GM19238 (cell line): ENCODE measurements around the gene CDH4.

ENCODE experiments used
- DNase-seq: peaks from one replicate; pipeline ENCODE4 v3.0.0; 2011; ENCODE audit warnings: low spot score; ENCODE audit not compliant: insufficient read length

CDH4 gene

GRCh38 chr20:61902221-61902869 is 650.3 kb downstream of the CDH4 start:
- no peak for DNase-seq

GRCh38 chr20:61903575-61904340 is 651.7 kb downstream of the CDH4 start:
- DNase-seq = no peak

DNA sequence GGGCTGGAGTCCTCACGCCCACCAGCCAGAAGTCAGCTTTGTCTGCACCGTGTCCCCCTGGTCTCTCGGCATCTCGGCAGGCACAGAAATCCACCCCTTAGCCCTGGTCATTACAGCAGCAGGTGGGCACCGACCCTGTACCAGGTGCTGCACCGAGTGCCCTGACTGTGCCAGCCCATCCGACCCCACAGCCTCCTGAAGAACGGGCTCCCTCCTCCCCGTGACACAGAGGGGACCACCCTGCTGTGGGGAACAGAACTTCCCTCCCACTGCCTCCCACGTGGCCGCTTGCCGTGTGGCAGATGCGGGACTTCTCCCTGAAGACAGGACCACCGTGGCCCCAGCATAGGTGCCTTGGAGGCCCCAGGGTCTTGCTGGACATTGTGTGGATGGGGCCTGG is 652.4 kb downstream of the CDH4 start:
- DNase-seq = no peak

GRCh38 chr20:61905781-61906523 is 653.9 kb downstream of the CDH4 start:
- no peak for DNase-seq

DNA sequence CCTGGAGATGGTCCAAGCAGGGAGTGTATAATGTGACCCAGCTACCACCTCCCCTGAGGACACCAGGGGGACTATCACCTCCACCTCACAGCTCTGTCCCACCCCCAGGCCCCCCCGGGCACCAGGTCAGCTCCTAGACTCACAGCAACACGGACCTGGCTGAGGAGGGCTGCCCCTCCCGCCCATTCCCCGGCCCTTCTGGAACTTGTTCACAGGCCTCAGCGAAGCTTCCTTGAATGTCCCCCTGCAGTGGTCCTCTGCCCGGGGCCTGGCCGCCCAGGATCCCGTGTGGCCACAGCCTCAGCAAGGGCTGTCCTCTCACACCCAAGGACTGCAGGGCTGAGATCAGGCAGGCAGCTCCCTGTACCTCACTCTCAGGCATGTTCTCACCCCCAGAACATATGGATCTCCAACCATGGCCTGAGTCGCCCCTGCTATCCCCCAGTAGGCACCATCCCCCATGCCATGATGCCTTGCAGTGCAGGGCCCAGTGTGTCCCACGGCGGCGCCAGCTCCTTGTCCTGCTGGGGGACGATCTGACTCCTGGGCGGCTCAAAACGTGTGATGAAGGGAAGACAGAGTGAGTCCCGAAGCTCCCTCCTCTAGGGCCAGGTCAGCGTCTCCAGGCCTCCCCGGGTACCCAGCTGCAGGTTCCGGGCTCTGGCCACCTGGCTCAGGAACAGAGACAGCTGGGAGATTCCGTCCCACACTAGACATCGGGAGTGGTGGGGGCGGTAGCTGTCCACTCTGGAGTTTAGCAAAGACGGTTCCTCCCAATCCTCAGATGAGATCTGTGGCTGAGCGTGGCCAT is 655.2 kb downstream of the CDH4 start:
- DNase-seq = no peak

- no peak for DNase-seq
Observed at GRCh38 chr20:61908057-61909026, 656.3 kb downstream of the CDH4 start.

GRCh38 chr20:61909028-61909427 is 657.0 kb downstream of the CDH4 start:
- no peak for DNase-seq

- DNase-seq = no peak
Observed at GRCh38 chr20:61909821-61910220, 657.8 kb downstream of the CDH4 start.

DNA sequence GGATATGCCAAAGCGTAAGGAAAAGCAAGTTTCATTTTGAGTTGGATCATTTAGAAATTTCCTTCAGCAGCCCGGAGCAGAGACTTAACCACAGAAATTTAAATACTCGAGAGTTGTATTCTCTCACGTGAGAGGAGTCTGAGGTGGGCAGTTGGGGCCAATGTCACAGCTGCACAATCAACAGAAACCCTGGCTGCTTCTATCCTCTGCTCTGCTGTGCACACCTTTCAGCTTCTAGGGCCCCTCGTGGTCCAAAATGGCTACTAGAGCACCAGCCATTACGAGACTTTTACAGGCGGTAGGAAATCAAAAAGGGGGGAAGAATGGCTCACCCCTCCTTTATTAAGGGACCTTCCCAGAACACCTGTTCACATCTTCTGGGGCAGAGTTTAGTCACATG is 659.8 kb downstream of the CDH4 start:
- DNase-seq = no peak

GRCh38 chr20:61912665-61913422 is 660.8 kb downstream of the CDH4 start:
- no peak for DNase-seq

DNA sequence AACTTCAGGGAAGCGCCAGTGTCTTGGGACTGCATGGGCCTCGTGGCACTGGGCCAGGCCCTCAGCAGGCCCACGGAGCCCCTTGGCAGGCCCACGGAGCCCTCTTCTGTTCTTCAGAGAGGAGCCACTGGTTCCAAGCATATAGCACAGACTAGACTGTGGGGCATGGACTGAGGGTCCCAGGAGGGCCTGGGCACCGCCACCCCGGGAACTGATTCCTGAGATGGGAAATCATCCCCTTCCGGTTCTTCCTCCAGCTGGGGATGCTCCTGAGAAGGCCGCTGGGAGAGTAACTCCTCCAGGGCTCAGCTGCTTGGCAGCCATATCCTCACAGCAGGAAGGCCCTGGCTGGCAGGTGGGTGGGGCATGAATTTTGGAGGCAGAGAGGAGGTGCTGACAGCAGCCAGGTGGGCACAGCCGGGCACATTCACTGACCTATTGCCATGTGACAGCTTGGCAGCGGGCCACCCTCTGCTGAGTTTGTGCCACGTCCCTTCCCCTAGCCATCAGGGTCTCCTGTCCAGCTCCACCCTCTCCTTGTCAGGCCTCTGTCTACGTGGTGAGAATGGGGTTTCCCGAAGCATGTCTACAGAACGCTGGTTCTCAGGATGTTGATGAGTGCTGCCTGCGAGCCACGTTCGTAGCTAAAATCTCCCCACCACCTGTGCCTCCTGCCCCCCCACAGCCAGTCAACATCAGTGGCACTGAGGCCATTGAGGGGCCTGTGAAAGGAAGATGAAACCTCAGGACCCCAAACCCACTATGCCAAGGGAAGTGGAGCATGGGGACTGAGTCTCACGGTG is 661.6 kb downstream of the CDH4 start:
- no peak for DNase-seq

DNA sequence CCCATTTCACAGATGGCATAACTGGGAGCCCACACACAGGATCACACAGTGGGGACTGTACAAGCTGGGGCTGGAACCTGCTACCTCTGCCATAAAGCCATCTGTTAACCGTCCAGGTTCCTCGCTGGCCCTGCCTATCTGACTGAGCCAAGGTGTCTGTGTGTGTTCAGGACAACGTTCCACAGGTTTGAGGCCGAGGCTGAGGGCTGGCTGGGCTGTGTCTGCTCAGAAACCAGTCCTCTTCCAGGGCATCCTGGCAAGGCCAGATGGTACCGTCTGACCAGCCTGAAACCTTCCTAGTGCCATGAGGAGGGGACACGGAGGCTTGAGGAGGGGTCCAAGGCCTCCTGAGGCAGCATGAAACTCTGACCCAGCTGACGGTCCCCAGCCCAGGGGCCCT is 663.0 kb downstream of the CDH4 start:
- DNase-seq = no peak

DNA sequence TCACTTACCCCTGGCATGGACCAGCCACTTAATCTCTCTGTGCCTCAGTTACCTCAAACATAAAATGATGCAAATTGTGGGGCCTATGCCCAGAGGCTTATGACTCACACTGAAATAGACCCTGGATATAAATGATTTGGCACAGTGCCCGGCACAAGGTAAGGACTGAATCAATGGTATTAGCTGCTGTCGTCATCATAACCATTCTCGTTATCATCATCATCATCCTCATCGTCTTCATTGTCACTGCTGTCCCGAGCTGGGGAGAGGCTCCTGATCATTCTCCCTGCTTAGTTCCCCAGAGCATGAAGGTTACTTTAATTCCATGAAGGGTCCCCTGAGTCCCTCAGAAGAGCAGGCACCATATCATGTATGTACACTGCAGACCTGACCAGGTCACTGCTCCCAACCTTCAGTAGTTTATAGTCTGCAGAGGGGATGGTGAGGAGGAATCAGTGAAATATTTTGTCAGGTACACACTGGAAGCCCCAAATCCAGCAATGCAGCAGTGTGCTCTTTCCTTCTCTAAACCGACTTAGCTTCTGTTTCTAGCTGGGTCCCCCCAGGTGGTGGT is 664.3 kb downstream of the CDH4 start:
- DNase-seq = no peak

DNA sequence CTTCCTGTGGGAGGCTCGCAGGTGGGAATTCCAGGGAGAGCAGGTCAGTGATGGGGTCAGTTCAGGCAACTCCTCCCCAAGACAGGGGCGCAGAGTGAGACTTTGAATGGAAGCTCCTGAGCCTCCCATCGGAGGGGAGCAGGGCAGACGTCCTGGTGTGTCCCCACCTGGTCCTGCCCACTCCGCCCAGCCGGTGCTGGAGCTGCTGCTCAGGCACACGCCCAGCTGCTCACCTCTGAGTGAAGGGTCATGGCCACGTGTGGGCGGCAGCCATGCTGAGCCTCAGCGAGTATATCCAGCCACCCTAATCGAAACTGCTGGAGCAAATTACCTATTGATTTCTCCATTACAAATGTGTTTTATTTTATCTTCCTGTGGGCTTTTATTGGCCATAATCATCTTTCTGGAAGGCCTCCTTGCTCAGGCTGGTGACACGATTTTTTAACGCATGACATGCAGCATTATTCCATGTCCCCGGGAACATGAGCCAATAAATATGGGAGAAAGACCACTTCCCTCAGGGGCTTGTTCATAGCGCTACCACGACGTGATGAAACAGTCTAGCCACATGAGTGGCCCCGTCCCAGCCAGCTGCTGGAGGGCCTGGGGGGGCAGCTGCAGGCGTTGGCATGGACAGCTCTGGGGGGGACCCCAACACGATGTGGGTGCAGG is 665.5 kb downstream of the CDH4 start:
- DNase-seq = no peak

DNA sequence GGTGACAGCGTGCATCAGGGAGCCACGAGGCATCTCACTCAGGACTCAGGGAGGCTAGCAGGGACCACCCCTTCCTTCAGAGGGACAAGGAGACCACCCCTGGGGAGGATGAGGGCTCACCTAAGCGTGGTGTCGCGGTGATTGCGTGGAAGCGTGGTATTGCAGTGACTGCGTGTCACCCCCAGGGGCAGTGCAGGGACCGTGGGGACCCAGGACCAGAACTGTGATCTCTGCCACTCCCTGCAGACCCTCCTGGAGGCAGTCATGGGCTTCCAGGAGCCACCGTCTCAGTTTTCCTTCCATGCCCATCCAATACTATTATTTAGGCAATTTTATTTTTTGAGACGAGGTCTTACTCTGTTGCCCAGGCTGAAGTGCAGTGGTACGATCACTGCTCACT is 666.5 kb downstream of the CDH4 start:
- no peak for DNase-seq

DNA sequence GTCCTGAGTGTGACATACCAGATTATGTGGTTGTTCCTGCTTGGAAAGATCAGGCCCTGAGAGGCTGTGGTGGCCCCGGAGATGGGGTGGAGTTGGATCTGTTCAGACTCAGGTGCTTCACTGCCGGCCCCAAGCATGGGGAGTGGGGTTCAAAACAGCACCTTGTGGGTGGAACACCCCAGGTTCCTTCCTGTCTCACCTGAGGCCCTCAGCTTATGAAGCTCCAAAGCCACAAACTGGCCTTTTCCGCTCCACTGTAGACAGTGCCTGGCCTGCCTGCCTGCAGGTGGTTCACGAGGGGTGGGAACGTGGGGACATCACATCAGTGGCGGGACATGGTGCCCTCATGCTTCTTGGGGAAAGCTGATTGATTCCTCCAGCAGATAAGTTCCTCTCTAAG is 667.2 kb downstream of the CDH4 start:
- DNase-seq = no peak

DNA sequence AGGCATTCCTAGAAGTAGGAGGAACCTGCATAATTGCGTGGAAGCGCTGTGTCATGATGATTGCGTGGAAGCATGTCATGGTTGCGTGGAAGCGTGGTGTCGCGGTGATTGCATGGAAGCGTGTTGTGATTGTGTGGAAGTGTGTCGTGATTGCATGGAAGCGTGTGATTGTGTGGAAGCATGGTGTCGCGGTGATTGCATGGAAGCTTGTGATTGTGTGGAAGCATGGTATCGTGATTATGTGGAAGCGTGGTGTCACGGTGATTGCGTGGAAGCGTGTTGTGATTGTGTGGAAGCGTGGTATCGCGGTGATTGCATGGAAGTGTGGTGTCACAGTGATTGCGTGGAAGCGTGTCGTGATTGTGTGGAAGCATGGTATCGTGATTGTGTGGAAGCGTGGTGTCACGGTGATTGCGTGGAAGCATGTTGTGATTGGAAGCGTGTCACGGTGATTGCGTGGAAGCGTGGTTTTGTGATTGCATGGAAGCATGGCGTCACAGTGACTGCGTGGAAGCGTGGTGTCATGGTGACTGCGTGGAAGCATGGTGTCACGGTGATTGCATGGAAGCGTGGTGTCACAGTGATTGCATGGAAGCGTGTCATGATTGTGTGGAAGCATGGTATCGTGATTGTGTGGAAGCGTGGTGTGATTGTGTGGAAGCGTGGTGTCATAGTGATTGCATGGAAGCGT is 667.8 kb downstream of the CDH4 start:
- DNase-seq = no peak
